HCT116 (cell line): ENCODE data around the gene CCDC197. TPM values are rescaled to one million over a fixed set of nuclear protein-coding genes. Genes with fewer than 3 reads are reported as not detected.

Experiments
- ATAC-seq: fragments of 200-7000 bp; cut with Tn5 transposase; 2 replicates; pipeline ENCODE4 v1.9.1; 2020; ENCODE audit warnings: mild to moderate bottlenecking, moderate library complexity
- BruUV-seq: library from RNA; stranded (reverse); fragments of 400-500 nt; replicated peaks from 2 replicates; lab custom pipeline; 2021; lab: Mats Ljungman, UMichigan
- CTCF ChIA-PET: fragments of 300-600 bp; sonication (Branson Sonifier 250); formaldehyde crosslinking; loops from one replicate; lab custom pipeline; 2021; ENCODE audit warnings: antibody characterized with exemption; lab: Charles Lee
- POLR2A ChIA-PET: fragments of 300-600, 350-600 bp; sonication (Branson Sonifier 250); formaldehyde crosslinking; loops from one replicate; lab custom pipeline; 2021; ENCODE audit warnings: antibody characterized with exemption; lab: Charles Lee
- RAD21 ChIA-PET, 2 experiments: fragments of 300-600 bp; sonication (Branson Sonifier 250); formaldehyde crosslinking; loops; one replicate each; lab custom pipeline; 2023; ENCODE audit warnings: low total read pairs in 2 of 2; ENCODE audit not compliant: uncharacterized antibody in 2 of 2, unreplicated experiment in 2 of 2, low non-redundant PET in 1 of 2; lab: Charles Lee
- DNase-seq: peaks from one replicate; pipeline ENCODE4 v3.0.0-alpha.2; 2010; ENCODE audit warnings: low read depth, low spot score
- H2AFZ ChIP-seq: fragments of 200-600 bp; shearing (Covaris generic), sonication (generic); 2 replicates; pipeline ENCODE4 v1.6.1; 2017; ENCODE audit warnings: low read depth, mixed run types, mixed read lengths, antibody characterized with exemption, low read length; ENCODE audit not compliant: poor library complexity, severe bottlenecking
- H3K27ac ChIP-seq: 2 replicates; pipeline ENCODE4 v1.5.1; 2012; ENCODE audit warnings: low read depth, low read length
- H3K27me3 ChIP-seq: fragments of 200-600 bp; sonication (generic); 2 replicates; pipeline ENCODE4 v1.6.1; 2016; ENCODE audit warnings: mixed run types, low read length, mixed read lengths; ENCODE audit not compliant: insufficient read depth
- H3K36me3 ChIP-seq, 2 experiments: fragments of 200-500 bp in 1 of 2; fragments of 200-600 bp in 1 of 2; sonication (Bioruptor generic) in 1 of 2; sonication (generic) in 1 of 2; 2 replicates each; pipeline versions ENCODE4 v1.5.1 to v1.6.1; 2014 to 2016; ENCODE audit warnings: low read length in 2 of 2, inconsistent platforms in 1 of 2, mixed read lengths in 1 of 2, mixed run types in 1 of 2; ENCODE audit not compliant: insufficient read depth in 2 of 2, control insufficient read depth in 1 of 2
- H3K4me1 ChIP-seq, 2 experiments: fragments of 200-600 bp in 1 of 2; sonication (generic) in 1 of 2; 2 replicates each; pipeline versions ENCODE4 v1.5.1 to v1.6.1; 2012 to 2017; ENCODE audit warnings: low read length in 2 of 2, inconsistent platforms in 1 of 2, mild to moderate bottlenecking in 1 of 2, mixed read lengths in 1 of 2, mixed run types in 1 of 2, moderate library complexity in 1 of 2; ENCODE audit not compliant: insufficient read depth in 2 of 2, control insufficient read depth in 1 of 2
- H3K4me2 ChIP-seq: fragments of 200-600 bp; sonication (generic); 2 replicates; pipeline ENCODE4 v1.6.1; 2017; ENCODE audit warnings: mixed run types, low read length, mixed read lengths
- H3K4me3 ChIP-seq, 2 experiments: fragments of 200-600 bp in 1 of 2; sonication (generic) in 1 of 2; replicated peaks in 1 of 2; 2 replicates each; pipeline ENCODE4 v1.5.1; 2011 to 2016; ENCODE audit warnings: low read length in 2 of 2, control low read depth in 1 of 2, low read depth in 1 of 2, mild to moderate bottlenecking in 1 of 2, mixed read lengths in 1 of 2, mixed run types in 1 of 2
- H3K79me2 ChIP-seq: fragments of 200-600 bp; sonication (generic); 2 replicates; pipeline ENCODE4 v1.6.1; 2017; ENCODE audit warnings: mild to moderate bottlenecking, mixed run types, low read length, moderate library complexity, mixed read lengths; ENCODE audit not compliant: insufficient read depth
- H3K9ac ChIP-seq: fragments of 200-600 bp; sonication (generic); 2 replicates; pipeline ENCODE4 v1.6.1; 2016; ENCODE audit warnings: low read length, mixed read lengths
- H3K9me2 ChIP-seq: fragments of 200-600 bp; sonication (generic), shearing (Covaris generic); 2 replicates; pipeline ENCODE4 v1.6.1; 2017; ENCODE audit warnings: mixed run types, mild to moderate bottlenecking, moderate library complexity; ENCODE audit not compliant: insufficient read depth
- H3K9me3 ChIP-seq, 2 experiments: fragments of 200-500 bp in 1 of 2; fragments of 200-600 bp in 1 of 2; sonication (Bioruptor generic) in 1 of 2; sonication (generic) in 1 of 2; 2 replicates each; pipeline ENCODE4 v1.6.1; 2014 to 2017; ENCODE audit warnings: low read length in 2 of 2, mixed read lengths in 2 of 2, inconsistent platforms in 1 of 2, low read depth in 1 of 2, mild to moderate bottlenecking in 1 of 2, mixed run types in 1 of 2, moderate library complexity in 1 of 2; ENCODE audit not compliant: control insufficient read depth in 1 of 2, insufficient read depth in 1 of 2
- H4K20me1 ChIP-seq: fragments of 200-600 bp; sonication (generic), shearing (Covaris generic); 2 replicates; pipeline ENCODE4 v1.6.1; 2017; ENCODE audit warnings: mixed run types, mild to moderate bottlenecking, moderate library complexity; ENCODE audit not compliant: insufficient read depth
- ELF1 ChIP-seq: IDR thresholded peaks from 2 replicates; pipeline ENCODE4 v1.6.1; 2012; ENCODE audit warnings: low read depth, borderline replicate concordance
- EZH2 ChIP-seq: fragments of 200-600 bp; sonication (generic); IDR thresholded peaks from 2 replicates; pipeline ENCODE4 v1.6.1; 2017; ENCODE audit warnings: antibody characterized with exemption, mixed run types
- JUND ChIP-seq: IDR thresholded peaks from 2 replicates; pipeline ENCODE4 v1.6.1; 2012
- POLR2A ChIP-seq: IDR thresholded peaks from 2 replicates; pipeline ENCODE4 v1.7.0; 2011; ENCODE audit warnings: borderline replicate concordance; ENCODE audit not compliant: insufficient read depth, insufficient read length; ENCODE audit errors: extremely low read depth
- RAD21 ChIP-seq: IDR thresholded peaks from 2 replicates; pipeline ENCODE4 v1.6.1; 2012; ENCODE audit warnings: low read depth, mild to moderate bottlenecking
- SP1 ChIP-seq: IDR thresholded peaks from 2 replicates; pipeline ENCODE4 v1.6.1; 2012; ENCODE audit warnings: low read depth
- SRF ChIP-seq: IDR thresholded peaks from 2 replicates; pipeline ENCODE4 v1.6.1; 2012; ENCODE audit warnings: low read depth
- TCF7L2 ChIP-seq: IDR thresholded peaks from 2 replicates; pipeline ENCODE4 v1.7.0; 2011; ENCODE audit warnings: borderline replicate concordance, inconsistent platforms; ENCODE audit not compliant: insufficient read depth, insufficient read length; ENCODE audit errors: extremely low read depth
- YY1 ChIP-seq: IDR thresholded peaks from 2 replicates; pipeline ENCODE4 v1.6.1; 2011; ENCODE audit warnings: low read length, low read depth, moderate library complexity, mild to moderate bottlenecking; ENCODE audit not compliant: insufficient replicate concordance; ENCODE audit errors: extremely low read depth
- ZFX ChIP-seq: fragments of 450-650 bp; IDR thresholded peaks from 2 replicates; pipeline ENCODE4 v1.6.1; 2017
- intact Hi-C: fragments of 100-400 bp; cut with micrococcal nuclease; formaldehyde crosslinking; loops from 2 replicates; pipeline ENCODE4 v1.10.0; 2022
- total RNA-seq: library from RNA; stranded (reverse); gene quantifications from one replicate; pipeline ENCODE4 v1.2.1, GENCODE V29; 2021; ENCODE audit not compliant: unreplicated experiment
- TF ChIP-seq, protein P1 (sequence below): IDR thresholded peaks from 2 replicates; pipeline ENCODE4 v1.6.1; 2012
- TF ChIP-seq, protein P2 (sequence below): IDR thresholded peaks from 2 replicates; pipeline ENCODE4 v1.6.1; 2011; ENCODE audit warnings: mild to moderate bottlenecking, low read length, moderate library complexity; ENCODE audit not compliant: insufficient replicate concordance; ENCODE audit errors: extremely low read depth
- TF ChIP-seq, protein P3 (sequence below): IDR thresholded peaks from 2 replicates; pipeline ENCODE4 v1.6.1; 2012

Gene CCDC197
- total RNA-seq, 1 experiment from 2014 or later, result not detected

DNA sequence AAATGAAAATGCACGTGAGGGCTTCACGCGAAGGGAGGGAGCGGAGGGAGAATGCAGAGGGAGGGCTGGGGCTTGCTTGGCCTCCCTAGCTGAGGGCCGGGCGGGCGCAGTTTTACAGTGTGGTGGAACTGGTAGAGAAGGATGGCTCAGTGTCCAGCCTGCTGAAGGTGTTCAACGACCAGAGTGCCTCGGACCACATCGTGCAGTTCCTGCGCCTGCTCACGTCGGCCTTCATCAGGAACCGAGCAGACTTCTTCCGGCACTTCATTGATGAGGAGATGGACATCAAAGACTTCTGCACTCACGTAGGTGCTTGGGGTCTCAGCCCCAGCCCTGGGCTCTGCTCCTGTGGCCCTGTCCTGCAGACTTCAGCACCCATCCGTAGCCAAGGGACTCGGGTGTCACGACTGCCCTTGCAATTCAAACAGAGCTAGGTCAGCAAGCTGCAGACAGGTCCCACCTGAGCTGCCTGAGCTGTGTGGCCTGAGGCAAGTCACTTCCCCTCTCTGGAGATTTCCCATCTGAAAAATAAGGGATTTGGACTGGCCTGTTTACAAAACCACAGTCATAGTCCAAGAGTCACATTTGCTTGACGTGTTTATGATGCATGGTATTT lies 47.5 kb downstream of the CCDC197 start:
- H3K36me3 ChIP-seq, result peaks cover 14 to 19% of the 10 kb centered on the region in 2 experiments; a peak in 3 of 4 replicates
- no peak overlapping the region for H3K4me2 ChIP-seq
- H4K20me1 ChIP-seq, result no peaks in the 10 kb centered on the region
- no peaks in the 10 kb centered on the region for H3K4me1 ChIP-seq
- CTCF ChIA-PET, result interaction anchor here (0.5 kb wide), 1 partner anchor 14 kb away, joined by 3 read pairs; no protein-coding TSS in a partner anchor
- H2AFZ ChIP-seq, result no peak overlapping the region
- DNase-seq (no peak), ATAC-seq (no peak)
- no TSS peak for BruUV-seq
- H3K4me3 ChIP-seq, result no peak overlapping the region
- TF ChIP-seq EZH2 (no peak), TCF7L2 (no peak), ELF1 (no peak)
- TF ChIP-seq, protein P1, sequence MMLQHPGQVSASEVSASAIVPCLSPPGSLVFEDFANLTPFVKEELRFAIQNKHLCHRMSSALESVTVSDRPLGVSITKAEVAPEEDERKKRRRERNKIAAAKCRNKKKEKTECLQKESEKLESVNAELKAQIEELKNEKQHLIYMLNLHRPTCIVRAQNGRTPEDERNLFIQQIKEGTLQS, result no peak
- intact Hi-C loops, result no loop called here
- H3K27me3 ChIP-seq, result no peaks in the 10 kb centered on the region
- no peak overlapping the region for H3K9ac ChIP-seq
- H3K9me3 ChIP-seq, result no peaks in the 10 kb centered on the region
- POLR2A ChIA-PET, result no interaction called here
- H3K9me2 ChIP-seq, result no peaks in the 10 kb centered on the region
- no peaks in the 10 kb centered on the region for H3K79me2 ChIP-seq
- H3K27ac ChIP-seq, result no peak overlapping the region
- RAD21 ChIA-PET, result no interaction called here

DNA sequence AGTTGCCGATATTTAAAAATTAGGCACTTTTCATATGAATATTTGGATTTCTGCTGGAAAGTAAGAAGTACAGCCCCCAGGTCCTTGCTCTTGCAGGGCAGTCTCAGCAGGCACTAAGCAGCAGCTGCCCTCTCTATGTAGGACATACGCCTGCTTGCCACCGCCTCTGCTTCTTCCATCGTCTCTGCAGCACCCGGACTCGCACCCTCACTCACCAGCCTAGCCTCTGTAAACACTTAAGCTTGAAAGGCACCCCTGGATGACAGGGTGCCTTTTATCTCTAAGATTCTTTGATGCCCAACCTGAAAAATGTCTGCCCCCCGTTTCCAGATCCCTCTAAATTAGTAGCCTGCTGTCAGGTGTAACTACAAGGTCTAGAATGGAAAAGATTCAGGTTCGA lies 48.0 kb downstream of the CCDC197 start:
- no peak overlapping the region for H2AFZ ChIP-seq
- no peak for ATAC-seq
- no peaks in the 10 kb centered on the region; the same call in 1 of the 2 replicates for H3K79me2 ChIP-seq
- no peak overlapping the region for H3K4me3 ChIP-seq
- RAD21 ChIA-PET, result no interaction called here
- no peak overlapping the region for H3K9ac ChIP-seq
- no peaks in the 10 kb centered on the region for H4K20me1 ChIP-seq
- CTCF ChIA-PET, result interaction anchor here (0.5 kb wide), 1 partner anchor 15 kb away, joined by 3 read pairs; no protein-coding TSS in a partner anchor
- no TSS peak for BruUV-seq
- H3K36me3 ChIP-seq, result peaks cover 18 to 24% of the 10 kb centered on the region in 2 experiments; a peak in 3 of 4 replicates
- TF ChIP-seq SRF (no peak), TCF7L2 (no peak), ZFX (no peak), POLR2A (no peak), ELF1 (no peak), RAD21 (no peak), YY1 (no peak), JUND (no peak), SP1 (no peak)
- TF ChIP-seq, protein P1, result no peak
- TF ChIP-seq, protein P2, sequence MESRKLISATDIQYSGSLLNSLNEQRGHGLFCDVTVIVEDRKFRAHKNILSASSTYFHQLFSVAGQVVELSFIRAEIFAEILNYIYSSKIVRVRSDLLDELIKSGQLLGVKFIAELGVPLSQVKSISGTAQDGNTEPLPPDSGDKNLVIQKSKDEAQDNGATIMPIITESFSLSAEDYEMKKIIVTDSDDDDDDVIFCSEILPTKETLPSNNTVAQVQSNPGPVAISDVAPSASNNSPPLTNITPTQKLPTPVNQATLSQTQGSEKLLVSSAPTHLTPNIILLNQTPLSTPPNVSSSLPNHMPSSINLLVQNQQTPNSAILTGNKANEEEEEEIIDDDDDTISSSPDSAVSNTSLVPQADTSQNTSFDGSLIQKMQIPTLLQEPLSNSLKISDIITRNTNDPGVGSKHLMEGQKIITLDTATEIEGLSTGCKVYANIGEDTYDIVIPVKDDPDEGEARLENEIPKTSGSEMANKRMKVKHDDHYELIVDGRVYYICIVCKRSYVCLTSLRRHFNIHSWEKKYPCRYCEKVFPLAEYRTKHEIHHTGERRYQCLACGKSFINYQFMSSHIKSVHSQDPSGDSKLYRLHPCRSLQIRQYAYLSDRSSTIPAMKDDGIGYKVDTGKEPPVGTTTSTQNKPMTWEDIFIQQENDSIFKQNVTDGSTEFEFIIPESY, result no peak
- TF ChIP-seq, protein P3, sequence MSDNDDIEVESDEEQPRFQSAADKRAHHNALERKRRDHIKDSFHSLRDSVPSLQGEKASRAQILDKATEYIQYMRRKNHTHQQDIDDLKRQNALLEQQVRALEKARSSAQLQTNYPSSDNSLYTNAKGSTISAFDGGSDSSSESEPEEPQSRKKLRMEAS, result no peak
- TF ChIP-seq, all 23 proteins: peak for 0
- POLR2A ChIA-PET, result no interaction called here
- no peaks in the 10 kb centered on the region for H3K4me1 ChIP-seq
- no peaks in the 10 kb centered on the region for H3K9me3 ChIP-seq
- intact Hi-C loops, result no loop called here
- H3K27ac ChIP-seq, result no peak overlapping the region
- H3K27me3 ChIP-seq, result no peaks in the 10 kb centered on the region
- DNase-seq, result no peak
- no peaks in the 10 kb centered on the region for H3K9me2 ChIP-seq
- no peak overlapping the region for H3K4me2 ChIP-seq
